Measurements from ENCODE around the gene ZNF615.
"Not testable (repeated sequence)": the region's sequence is repeated elsewhere in the genome, so short reads cannot be mapped to it uniquely, and the experiment has no call there.

Gene ZNF615

DNA sequence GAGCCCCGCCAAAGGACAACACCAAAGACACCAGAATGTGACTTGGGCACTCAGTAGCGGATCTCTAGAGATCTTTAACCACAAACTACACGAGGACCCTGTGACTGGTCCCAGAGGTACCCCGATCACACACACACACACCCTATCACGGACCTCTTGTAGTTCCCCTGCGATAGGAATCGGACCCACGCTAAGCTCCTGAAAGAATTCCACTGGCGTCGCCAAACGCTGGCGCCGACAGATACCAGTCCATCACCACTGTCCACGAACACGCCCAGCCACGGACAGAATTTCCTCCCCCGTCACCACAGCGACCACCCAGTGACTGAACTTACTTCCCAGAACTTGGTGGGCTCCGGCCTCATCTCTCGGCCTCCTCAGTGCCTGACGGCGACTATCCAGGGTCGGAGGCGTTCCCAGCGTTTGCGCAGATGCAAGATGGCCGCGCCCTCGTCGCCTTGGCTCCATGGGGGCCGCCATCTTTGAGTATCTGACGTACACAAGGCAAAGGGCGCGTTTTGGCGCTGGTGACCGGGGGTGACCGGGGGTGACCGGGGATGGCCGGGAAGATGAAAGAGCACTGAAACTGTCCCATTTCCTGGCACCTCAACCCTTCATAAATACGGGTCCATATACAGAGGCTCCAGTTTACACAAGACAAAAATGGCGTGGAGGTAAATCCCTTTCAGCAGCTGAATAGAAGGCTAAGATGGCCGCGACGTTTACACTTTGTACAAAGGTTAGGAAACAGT lies at the start of gene ZNF615:
TSS of gene ZNF615 (minus strand) at position 406 of the 752 bp plus-strand sequence. CDS start 4,500 bp downstream, outside the sequence.
- peak; percentile 88 for DNase-seq (ENCODE audit: low spot score)

DNA sequence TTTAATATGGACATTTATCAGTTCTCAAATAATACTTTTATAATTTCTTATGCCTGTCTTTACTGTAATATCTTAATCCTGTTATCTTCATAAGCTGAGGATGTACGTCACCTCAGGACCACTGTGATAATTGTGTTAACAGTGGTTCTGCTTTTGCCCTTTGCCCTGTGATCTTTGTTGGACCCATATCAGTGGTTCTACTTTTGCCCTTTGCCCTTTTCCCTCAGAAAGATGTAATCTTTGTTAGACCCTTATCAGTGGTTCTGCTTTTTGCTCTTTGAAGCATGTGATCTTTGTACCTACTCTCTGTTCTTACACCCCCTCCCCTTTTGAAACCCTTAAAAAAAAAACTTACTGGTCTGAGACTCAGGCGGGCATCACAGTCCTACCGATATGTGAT lies 48.5 kb upstream of the ZNF615 start:
- DNase-seq (ENCODE audit: low spot score) = not testable (repeated sequence)

GRCh38 chr19:52051736-52052135 lies 43.7 kb upstream of the ZNF615 start:
- DNase-seq (ENCODE audit: low spot score) = not testable (repeated sequence)

DNA sequence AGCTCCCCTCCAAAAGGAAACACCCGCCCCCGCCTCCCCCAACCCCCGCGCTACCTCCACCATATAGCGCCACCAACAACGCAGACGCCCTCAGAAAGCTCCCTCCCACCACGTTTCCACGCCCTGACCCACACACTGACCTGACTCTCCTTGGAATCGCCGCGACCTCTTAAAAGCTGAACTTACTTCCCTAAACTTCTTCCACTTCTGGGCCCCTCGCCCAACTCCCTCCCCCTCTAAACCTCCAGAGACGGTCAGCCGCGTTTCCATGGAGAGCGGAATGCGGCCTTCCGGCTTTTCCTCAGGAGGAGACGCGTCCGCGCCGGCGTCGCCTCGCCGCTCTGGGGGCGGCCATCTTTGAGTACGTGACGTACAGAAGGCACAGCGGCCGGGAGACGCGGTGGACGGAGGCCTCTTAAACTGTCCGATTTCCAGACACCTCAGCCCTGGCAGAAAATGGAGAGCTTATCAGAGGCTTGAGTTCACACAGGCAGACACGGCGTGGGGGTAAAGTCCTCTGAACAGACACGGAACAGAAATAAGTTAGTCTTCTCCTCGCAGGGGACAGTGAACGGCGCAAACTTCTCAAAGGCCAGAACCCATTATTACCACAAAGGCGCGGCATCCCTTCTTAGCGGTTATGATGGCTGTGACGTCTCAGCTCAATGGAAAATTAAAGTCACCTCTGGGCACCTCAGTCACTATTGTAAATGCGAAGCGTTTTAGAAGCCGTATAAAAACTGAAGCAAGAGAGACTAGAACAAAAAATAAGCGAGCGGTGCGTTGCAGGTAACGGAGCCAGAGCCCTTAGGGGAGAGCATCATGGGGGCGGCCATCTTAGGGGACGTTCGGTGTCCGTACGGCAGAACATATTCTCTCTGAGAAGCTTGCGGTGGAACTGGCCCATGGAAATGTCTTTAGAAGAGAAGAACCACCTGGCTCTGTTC lies 40.8 kb upstream of the ZNF615 start, which contains the start of gene ZNF432:
TSS of gene ZNF432 (minus strand) at position 284 of the 947 bp plus-strand sequence. CDS start 1,970 bp downstream, outside the sequence.
- peak; percentile 93 for DNase-seq (ENCODE audit: low spot score)

GRCh38 chr19:52039169-52039568 lies 31.2 kb upstream of the ZNF615 start:
- no peak for DNase-seq (ENCODE audit: low spot score)

- DNase-seq (ENCODE audit: low spot score) = no peak
Observed at GRCh38 chr19:52034051-52034728, 26.2 kb upstream of the ZNF615 start.

DNA sequence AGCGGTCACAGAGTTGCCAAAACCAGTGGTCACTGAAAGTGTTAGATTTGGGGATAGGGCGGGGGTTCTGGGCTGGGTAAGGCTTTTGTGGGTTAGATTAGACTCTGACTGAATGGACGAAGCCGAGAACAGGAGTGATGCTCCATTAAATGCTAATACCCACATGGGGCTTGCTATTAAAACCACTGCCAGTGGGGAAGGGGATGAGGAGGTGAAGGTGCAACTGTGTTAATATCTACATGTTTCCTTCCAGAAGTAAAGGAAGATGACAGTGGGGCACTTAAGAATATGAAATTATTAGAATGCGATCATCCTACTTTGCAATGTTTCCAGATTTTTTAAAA lies 20.7 kb upstream of the ZNF615 start:
- no peak for DNase-seq (ENCODE audit: low spot score)

GRCh38 chr19:52028027-52028779 lies 20.2 kb upstream of the ZNF615 start, which contains the start of gene ZNF614:
Gene ZNF614, minus strand, starts transcription at chr19:52028379. Its CDS starts 2,634 bp downstream, at chr19:52025745.
- peak; percentile 94 for DNase-seq (ENCODE audit: low spot score)

DNA sequence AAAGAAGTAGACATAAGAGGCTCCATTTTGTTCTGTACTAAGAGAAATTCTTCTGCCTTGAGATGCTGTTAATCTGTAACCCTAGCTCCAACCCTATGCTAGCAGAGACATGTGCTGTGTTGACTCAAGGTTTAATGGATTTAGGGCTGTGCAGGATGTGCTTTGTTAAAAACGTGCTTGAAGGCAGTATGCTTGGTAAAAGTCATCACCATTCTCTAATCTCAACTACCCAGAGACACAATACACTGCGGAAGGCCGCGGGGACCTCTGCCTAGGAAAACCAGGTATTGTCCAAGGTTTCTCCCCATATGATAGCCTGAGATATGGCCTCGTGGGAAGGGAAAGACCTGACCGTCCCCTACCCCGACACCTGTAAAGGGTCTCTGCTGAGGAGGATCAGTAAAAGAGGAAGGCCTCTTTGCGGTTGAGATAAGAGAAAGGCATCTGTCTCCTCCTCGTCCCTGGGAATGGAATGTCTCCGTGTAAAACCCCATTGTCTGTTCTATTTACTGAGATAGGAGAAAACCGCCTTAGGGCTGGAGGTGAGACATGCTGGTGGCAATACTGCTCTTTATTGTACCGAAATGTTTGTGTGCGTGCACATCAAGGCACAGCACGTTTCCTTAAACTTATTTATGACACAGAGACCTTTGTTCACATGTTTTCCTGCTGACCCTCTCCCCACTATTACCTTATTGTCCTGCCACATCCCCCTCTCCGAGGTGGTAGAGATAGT lies 18.4 kb upstream of the ZNF615 start:
- not testable (repeated sequence) for DNase-seq (ENCODE audit: low spot score)

DNA sequence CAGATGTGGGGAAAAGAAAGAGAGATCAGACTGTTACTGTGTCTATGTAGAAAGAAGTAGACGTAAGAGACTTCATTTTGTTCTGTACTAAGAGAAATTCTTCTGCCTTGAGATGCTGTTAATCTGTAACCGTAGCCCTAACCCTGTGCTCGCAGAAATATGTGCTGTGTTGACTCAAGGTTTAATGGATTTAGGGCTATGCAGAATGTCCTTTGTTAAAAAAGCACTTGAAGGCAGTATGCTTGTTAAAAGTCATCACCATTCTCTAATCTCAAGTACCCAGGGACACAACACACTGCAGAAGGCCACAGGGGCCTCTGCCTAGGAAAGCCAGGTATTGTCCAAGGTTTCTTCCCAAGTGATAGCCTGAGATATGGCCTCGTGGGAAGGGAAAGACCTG lies 16.5 kb upstream of the ZNF615 start:
- not testable (repeated sequence) for DNase-seq (ENCODE audit: low spot score)

DNA sequence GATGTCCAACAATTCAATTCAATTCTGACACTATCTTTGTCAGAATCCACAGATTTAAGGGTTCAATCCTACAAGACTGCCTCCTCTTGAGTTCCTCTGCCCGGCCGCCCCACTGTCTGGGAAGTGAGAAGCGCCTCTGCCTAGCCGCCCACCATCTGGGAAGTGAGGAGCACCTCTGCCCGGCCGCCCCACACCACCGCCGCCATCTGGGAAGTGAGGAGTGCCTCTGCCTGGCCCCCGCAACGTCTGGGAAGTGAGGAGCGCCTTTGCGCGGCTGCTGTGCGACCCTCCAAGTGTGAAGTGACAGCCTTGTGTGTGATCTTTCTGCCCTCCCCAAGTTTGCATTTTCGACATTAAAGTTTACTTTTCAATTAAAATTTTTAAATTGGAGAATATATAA lies 14.2 kb upstream of the ZNF615 start:
- no peak for DNase-seq (ENCODE audit: low spot score)

DNA sequence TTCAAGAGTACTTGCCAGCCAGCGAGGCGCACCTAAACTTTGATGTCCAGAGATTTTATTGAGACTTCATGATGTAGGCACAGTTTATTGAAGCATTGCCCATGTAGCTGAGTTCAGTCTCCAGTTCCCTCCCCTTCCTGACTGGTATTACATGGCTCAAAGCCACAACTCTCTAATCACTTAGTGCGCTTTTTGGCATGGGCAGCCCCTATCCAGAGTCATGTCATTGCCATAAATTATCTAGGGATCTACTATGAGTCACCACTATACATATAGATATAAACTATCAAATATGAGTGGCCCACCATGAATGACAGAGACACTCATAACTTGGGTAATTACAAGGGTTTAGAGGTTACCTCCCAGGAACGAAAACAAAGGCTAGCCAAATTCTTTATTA lies 12.5 kb upstream of the ZNF615 start:
- DNase-seq (ENCODE audit: low spot score) = no peak

DNA sequence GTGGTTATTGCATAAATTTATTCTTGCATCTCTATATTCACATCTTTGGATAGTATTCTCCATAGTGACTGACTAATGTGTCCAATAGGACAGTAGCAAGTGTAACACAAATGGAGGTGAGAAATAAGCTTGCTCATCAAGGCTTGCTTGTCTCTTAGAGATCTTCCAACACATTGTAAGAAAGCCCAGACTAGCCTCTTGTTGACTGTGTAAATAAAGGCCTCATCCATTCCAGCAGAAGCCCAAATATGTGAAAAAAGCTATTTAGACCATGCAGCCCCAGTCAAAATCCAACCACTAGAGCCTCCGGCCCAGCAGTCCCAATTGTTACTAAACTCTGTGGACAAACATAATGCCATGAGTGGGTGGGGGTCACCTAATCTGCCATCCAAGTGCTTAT lies 2.7 kb upstream of the ZNF615 start:
- no peak for DNase-seq (ENCODE audit: low spot score)

GRCh38 chr19:52007451-52007805 lies 583 bp downstream of the ZNF615 start:
- peak; percentile 20 for DNase-seq (ENCODE audit: low spot score)

DNA sequence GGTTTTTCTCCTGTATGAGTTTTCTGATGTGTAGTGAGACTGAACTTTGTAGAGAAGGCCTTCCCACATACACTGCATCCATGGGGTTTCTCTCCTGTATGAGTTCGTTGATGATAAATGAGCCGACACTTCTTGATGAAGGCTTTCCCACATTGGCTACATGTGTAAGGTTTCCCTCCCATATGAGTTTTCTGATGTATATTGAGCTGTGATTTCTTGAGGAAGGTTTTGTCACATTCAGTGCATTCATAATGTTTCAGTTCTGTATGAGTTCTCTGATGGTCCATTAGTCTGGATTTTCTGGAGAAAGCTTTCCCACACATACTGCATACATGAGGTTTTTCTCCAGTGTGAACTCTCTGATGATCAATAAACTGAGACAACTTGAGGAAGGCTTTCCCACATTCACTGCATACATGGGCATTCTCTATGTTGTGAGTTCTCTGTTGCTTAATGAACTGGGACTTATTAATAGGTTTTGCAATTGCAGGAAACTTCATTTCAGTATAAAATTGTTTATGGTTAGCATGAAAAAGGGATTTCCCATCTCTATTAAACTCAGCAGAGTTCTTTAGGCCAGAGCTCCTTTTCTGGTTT lies 13.9 kb downstream of the ZNF615 start:
- no peak for DNase-seq (ENCODE audit: low spot score)

- no peak for DNase-seq (ENCODE audit: low spot score)
Observed at GRCh38 chr19:51993422-51993821, 14.6 kb downstream of the ZNF615 start.

DNA sequence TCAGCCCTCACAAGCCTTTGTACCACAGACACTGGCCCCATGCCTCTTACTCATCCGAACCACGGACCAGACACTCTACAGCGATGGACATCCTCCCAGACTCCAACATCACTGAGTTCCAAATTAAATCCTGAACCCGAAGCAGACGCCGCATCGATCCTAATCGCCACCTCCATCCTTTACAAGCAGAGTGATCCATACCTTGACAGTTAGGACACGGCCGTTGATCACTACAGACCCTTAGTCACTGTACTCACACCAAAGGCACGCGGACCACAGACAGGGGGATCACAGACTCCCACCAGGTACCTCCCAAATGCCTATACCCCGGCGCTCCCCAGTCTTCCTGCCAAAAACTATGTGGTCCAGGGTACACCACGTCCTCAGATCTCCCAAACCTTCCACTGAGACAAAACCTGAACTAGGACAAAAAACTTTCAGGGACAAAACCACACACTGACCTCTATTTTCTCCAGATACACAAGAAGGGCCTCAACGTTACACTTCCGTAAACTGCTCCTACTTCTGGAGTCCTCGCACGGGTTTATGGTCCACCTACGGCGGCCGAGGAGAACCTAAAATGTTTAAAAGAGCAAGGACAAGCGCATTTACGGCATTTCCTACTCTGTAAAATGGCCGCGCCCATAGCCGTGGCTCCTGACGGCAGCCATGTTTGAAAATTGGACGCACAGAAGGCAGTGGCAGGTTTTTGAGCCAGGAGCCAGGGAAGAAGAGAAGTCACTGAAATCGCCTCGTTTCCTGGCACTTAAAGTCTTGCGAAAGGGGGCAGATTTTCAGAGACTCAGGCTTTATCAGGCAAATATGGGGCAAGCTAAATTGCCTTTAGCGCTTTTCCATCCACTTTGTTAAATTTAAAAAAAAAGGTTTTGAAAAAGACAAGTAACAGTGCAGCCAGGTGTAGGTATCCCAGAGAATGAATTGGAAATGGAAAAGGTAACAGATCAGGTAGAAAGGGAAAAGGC lies 21.4 kb downstream of the ZNF615 start, which contains the start of gene ZNF350:
TSS of gene ZNF350 (minus strand) at position 532 of the 983 bp plus-strand sequence. CDS start 12,480 bp downstream, outside the sequence.
- DNase-seq (ENCODE audit: low spot score) = peak; percentile 92

GRCh38 chr19:51983361-51983760 lies 24.6 kb downstream of the ZNF615 start:
- DNase-seq (ENCODE audit: low spot score) = no peak

- not testable (repeated sequence) for DNase-seq (ENCODE audit: low spot score)
Observed at GRCh38 chr19:51980926-51981325, 27.1 kb downstream of the ZNF615 start.
